HG02938 (cell line): ENCODE data around the gene CGB5.

Experiments used
- ATAC-seq: cut with Tn5 transposase; IDR thresholded peaks from one replicate; pipeline ENCODE4 v1.9.1; 2021; ENCODE audit warnings: mild to moderate bottlenecking, moderate library complexity; ENCODE audit not compliant: unreplicated experiment

Gene CGB5

DNA sequence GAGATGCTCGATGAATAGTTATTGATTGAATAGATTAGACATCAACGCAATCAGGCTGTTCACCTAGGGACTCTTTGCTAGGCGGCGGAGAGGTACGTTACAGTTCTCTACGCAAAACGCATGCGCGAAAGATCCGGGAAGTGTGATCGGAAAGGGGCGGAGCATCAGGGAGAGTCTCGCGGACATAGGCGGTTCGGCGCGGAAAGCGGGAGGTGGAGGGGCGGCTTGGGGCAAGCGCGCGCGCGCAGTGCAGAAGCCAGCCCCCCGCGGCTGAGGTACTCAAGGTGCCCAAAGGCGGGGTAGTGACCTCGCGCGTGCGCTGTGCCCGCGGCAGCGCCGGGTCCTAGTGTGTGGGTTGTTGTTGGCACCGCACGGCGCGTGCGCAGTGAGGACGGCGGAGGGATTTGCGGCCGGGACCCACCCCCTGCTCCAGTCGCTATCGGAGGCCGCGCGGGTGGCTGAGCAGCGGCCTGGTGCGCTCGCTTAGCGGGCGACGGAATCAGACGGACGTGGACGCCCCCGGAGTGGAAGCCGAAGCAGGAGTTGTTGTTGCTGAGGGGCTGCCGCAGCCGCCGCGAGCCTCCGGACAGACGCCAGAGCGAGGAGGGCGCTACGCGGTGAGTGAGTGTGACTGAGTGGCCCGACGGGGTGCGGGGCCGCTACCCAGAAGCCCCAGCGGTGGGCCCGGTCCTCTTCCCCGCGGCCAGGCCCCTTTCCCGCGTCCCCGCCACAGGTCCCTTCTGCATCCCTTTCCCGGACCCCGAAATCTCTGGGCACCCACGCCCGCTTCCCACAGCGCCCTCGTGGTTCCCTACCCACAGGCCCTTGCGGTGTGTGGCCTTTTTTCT is 41.6 kb downstream of the CGB5 start, which contains the start of gene SNRNP70:
Gene SNRNP70, plus strand, starts transcription at position 432 of the 848 bp plus-strand sequence. CDS start 964 bp downstream, outside the sequence.
- ATAC-seq: peak; percentile 80

DNA sequence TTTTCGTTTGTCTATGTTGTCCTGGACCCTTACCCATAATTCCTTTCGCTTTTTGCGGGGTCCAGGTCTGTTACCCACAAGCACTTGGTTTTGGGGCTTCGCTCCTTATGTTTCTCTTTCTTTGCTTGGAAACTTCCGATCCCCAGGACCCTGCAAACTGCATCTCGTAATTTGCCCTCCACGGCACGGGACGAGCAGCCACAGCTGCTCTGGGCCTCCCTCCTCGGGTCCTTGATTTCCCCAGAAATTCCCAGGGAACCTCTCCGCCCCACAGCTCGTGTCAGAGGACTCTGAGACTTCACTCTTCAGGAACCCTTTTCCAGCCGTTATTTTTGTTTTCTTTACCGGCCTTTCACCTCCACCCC is 42.2 kb downstream of the CGB5 start:
- ATAC-seq: no peak

DNA sequence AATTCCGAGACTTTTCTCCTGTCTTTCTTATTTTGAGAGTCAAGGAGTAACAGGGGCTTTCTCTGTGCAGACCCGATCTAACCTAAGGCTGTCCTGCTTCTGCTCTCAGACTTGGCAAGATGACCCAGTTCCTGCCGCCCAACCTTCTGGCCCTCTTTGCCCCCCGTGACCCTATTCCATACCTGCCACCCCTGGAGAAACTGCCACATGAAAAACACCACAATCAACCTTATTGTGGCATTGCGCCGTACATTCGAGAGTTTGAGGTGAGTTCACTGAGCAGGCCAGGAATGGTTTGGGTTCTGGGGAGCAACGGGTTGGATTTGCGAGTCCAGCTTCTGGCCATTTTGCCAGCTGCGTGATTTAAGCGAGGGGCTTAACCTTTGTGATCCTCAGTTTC is 42.6 kb downstream of the CGB5 start:
- ATAC-seq: no peak

DNA sequence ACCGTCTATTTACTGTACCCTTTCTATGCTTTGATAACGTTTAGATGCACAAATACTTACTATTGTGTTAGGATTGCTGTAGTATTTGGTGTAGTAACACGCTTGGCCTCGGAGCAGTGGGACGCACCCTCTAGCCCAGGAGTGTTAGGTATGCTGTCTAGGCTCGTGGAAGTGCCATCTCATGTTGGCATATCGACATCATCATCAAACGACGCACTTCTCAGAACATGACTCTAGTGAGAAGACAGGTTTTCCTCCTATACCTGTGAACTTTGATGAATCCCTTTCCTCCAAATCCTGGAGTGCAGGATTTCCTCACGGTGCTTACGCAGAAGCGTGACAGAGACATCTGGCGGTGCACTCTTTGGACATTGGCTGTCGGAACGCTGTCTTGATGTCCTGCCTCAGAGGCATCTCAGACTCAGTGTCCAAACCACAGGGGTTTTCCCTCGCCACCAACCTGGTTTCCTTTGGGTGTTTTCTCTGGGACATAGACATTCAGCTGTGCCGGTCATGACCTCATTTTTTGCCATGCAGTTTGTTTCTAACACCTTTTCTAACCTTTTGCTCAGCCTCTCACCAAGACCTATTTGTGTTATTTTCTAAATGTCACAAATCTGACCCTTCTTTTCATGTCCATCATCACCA is 47.9 kb downstream of the CGB5 start:
- no peak for ATAC-seq

DNA sequence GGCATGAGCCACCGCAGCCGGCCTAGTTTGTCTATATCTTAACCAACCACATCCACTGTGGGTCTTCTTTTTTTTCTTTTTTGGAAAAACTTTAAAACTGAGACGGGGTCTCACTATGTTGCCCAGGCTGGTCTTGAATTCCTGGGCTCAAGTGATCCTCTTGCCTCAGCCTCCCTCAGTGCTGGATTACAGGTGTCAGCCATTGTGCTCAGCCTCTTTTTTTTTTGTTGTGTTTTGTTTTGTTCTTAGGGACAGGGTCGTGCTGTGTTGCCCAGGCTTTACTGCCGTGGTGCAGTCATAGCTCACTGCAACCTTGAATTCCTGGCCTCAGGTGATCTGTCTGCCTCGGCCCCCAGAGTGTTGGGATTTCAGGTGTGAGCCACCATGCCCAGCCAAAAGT is 49.0 kb downstream of the CGB5 start:
- no peak for ATAC-seq
